ENCODE measurements around the gene TRIM44. TPM values are rescaled to one million over a fixed set of nuclear protein-coding genes. Genes with fewer than 3 reads are reported as not detected.
A peak's percentile ranks its signal among the peaks of the same experiment; 100 is the strongest.

TRIM44 gene, protein sequence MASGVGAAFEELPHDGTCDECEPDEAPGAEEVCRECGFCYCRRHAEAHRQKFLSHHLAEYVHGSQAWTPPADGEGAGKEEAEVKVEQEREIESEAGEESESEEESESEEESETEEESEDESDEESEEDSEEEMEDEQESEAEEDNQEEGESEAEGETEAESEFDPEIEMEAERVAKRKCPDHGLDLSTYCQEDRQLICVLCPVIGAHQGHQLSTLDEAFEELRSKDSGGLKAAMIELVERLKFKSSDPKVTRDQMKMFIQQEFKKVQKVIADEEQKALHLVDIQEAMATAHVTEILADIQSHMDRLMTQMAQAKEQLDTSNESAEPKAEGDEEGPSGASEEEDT
- total RNA-seq, result 62.3 and 72.0 TPM in 2 replicates
- 20.9 and 31.7 TPM in 2 replicates for polyA plus RNA-seq
- polyA plus RNA-seq (2011; cell fraction: cytosol; rRNA removed), result 48.7 and 50.3 TPM in 2 replicates
- polyA plus RNA-seq (2011; cell fraction: nucleus; rRNA removed), result 82.4 and 92.5 TPM in 2 replicates
- 48.1 and 49.6 TPM in 2 replicates for polyA plus RNA-seq (2012)
- polyA minus RNA-seq, result 108 and 131 TPM in 2 replicates
- polyA minus RNA-seq (2011; cell fraction: cytosol; rRNA and poly(A)+ RNA removed), result 56.6 TPM
- polyA minus RNA-seq (2011; cell fraction: nucleus; rRNA and poly(A)+ RNA removed), result 21.0 and 29.0 TPM in 2 replicates
- Bru-seq, nascent RNA, result percentile 85 among the genes with signal in this experiment
- BruChase-seq, experiment 1, labeled RNA remaining after a 6-hour chase, result percentile 81 among the genes with signal in this experiment
- percentile 74 among the genes with signal in this experiment for BruChase-seq, experiment 2, labeled RNA remaining after a 2-hour chase
- long read RNA-seq, full-length matches to known transcripts, result 151 of 193 reads
- long read RNA-seq, partial matches to known transcripts, result 23 of 193 reads
- long read RNA-seq, other reads (novel, unspliced or antisense), result 19 of 193 reads

DNA sequence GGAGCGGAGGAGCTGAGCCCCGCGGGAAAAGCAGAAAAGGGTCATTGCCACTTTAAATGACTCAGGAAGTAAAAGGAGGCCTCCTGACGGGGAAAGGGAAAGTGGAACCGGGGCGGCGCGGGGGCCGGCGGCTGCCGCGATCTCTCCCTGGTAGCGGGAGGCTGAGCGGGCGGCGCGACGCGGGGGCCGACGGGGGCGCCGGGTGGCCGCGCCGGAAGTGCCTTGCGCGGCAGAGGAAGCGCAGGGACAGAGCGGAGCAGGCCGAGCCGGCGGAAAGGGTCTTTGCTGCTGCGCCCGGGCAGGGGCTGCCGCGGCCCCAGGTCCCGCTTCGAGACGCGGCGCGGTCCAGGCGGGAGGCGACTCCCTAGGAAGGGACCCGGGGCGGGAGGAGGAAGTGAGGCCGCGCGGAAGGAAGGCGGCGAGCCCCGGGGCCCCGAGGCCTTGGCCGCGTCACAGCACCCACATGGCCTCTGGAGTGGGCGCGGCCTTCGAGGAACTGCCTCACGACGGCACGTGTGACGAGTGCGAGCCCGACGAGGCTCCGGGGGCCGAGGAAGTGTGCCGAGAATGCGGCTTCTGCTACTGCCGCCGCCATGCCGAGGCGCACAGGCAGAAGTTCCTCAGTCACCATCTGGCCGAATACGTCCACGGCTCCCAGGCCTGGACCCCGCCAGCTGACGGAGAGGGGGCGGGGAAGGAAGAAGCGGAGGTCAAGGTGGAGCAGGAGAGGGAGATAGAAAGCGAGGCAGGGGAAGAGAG, at the start of gene TRIM44:
TSS of gene TRIM44 (plus strand) at position 127 of the 759 bp plus-strand sequence. CDS start at position 464, 337 bp downstream.
- peak; percentile 28 for FAIRE-seq
- CTCF ChIA-PET, result interaction anchor here (0.5 to 2.1 kb wide), 10 partner anchors 9 to 830 kb away, joined by 3 to 20 read pairs (median 4); no protein-coding TSS in a partner anchor

More for the DNA sequence above, at the start of gene TRIM44:
- Histone ChIP-seq H3K4me3 (replicated peaks in 1 of 3; ENCODE audit: insufficient read depth in 1 of 3, low read depth in 1 of 3, low read length in 3 of 3) (peak within 1 kb of the TSS; percentile 47 to 59 (median 59)), H4K20me1 (replicated peaks; ENCODE audit: control insufficient read depth, extremely low read depth, insufficient read depth, low read length) (no peaks in the 10 kb centered on the region), H3K9ac (replicated peaks; ENCODE audit: extremely low read depth, insufficient read depth, low read length) (peak within 1 kb of the TSS; percentile 77), H3K9me1 (replicated peaks; ENCODE audit: control insufficient read depth, extremely low read depth, insufficient read depth, low read length) (no peaks in the 10 kb centered on the region), H3K79me2 (ENCODE audit: control insufficient read depth, insufficient read depth, low read length) (peaks cover 35% of the 10 kb centered on the region), H3K9me3 (replicated peaks; ENCODE audit: control insufficient read depth, insufficient read depth, low read length) (no peaks in the 10 kb centered on the region), H3K27me3 (ENCODE audit: control insufficient read depth in 2 of 2, insufficient read depth in 2 of 2, low read length in 2 of 2) (no peaks in the 10 kb centered on the region), H2AFZ (ENCODE audit: low read depth, low read length) (peak within 1 kb of the TSS; percentile 93), H3K4me1 (ENCODE audit: control insufficient read depth, extremely low read depth, insufficient read depth, low read length) (peaks cover 29% of the 10 kb centered on the region), H3K27ac (ENCODE audit: insufficient read depth, low read depth, low read length) (peak within 1 kb of the TSS; percentile 67), H3K4me2 (ENCODE audit: insufficient read depth, low read length) (peak within 1 kb of the TSS; percentile 80), H3K36me3 (ENCODE audit: control insufficient read depth in 2 of 2, extremely low read depth in 1 of 2, insufficient read depth in 2 of 2, low read length in 2 of 2) (peaks cover 0 to 3% of the 10 kb centered on the region in 2 experiments)
- POLR2A ChIA-PET, result interaction anchor here (1.4 kb wide), 1 partner anchor 44 kb away, joined by 3 read pairs; no protein-coding TSS in a partner anchor
- intact Hi-C loops (cut with micrococcal nuclease) (loop anchor here (1.0 to 2.0 kb wide), 6 partner anchors 22 to 159 kb away; partner anchors contain the start of gene FJX1), dilution Hi-C loops (cut with MboI; ENCODE audit: extremely low pct_ligation_motif_present, low sequenced_read_pairs) (no loop called here)
- TF ChIP-seq MYC (IDR thresholded peaks at IDR 0.05; ENCODE audit: low read depth, low read length) (peak; percentile 64), CTCF (IDR thresholded peaks at IDR 0.05; ENCODE audit: extremely low read depth in 1 of 2, insufficient read depth in 1 of 2, low read depth in 1 of 2, low read length in 2 of 2) (no peak), EZH2 (IDR thresholded peaks at IDR 0.05; ENCODE audit: borderline replicate concordance, low read depth, low read length, severe bottlenecking) (no peak), GATA2 (IDR thresholded peaks at IDR 0.05; ENCODE audit: insufficient read depth, insufficient read length, low read depth, low read length) (no peak), POLR2A (IDR thresholded peaks at IDR 0.05; ENCODE audit: low read depth, low read length) (peak; percentile 45), JUN (IDR thresholded peaks at IDR 0.05; ENCODE audit: borderline replicate concordance, insufficient read depth, insufficient read length, low read depth) (no peak), MAX (IDR thresholded peaks at IDR 0.05; ENCODE audit: insufficient read depth, insufficient read length) (peak; percentile 89), FOS (IDR thresholded peaks at IDR 0.05; ENCODE audit: borderline replicate concordance, insufficient read depth, low read length) (peak; percentile 3), POLR2AphosphoS5 (IDR thresholded peaks at IDR 0.05; ENCODE audit: insufficient read depth, low read depth, low read length) (peak; percentile 71)
- no TSS peak for BruUV-seq (replicated peaks)
- peak; percentile 82 for DNase-seq (ENCODE audit: low read depth, low spot score)
